Measurements from ENCODE around the gene TAS2R10.

Gene TAS2R10

GRCh38 chr12:10779103-10779502 is 47.1 kb downstream of the TAS2R10 start:
- no peak for DNase-seq
